Sigmoid colon (tissue), 7 donors: ENCODE results near the gene DCDC2C. TPM values are rescaled to one million over a fixed set of nuclear protein-coding genes. Genes with fewer than 3 reads are reported as not detected.

Source experiments
- DNase-seq: peaks from one replicate; pipeline ENCODE4 v3.0.0-alpha.2; 2019
- H3K27ac ChIP-seq, 4 donors: fragments of 200-600 bp; sonication (generic); one replicate each; pipeline ENCODE4 v1.5.1; 2016 to 2019; ENCODE audit warnings: mild to moderate bottlenecking in 1 of 4
- H3K27me3 ChIP-seq, 3 donors: fragments of 200-600 bp; sonication (generic); one replicate each; pipeline ENCODE4 v1.5.1; 2019; ENCODE audit warnings: mild to moderate bottlenecking in 1 of 3
- H3K36me3 ChIP-seq, 4 donors: fragments of 200-600 bp; sonication (generic); one replicate each; pipeline ENCODE4 v1.5.1; 2016 to 2019
- H3K4me1 ChIP-seq, 4 donors: fragments of 200-600 bp; sonication (generic); one replicate each; pipeline ENCODE4 v1.5.1; 2017 to 2019
- H3K4me3 ChIP-seq, 4 donors: fragments of 200-600 bp; sonication (generic); one replicate each; pipeline ENCODE4 v1.5.1; 2017 to 2019; ENCODE audit warnings: mild to moderate bottlenecking in 2 of 4, moderate library complexity in 1 of 4
- H3K9me3 ChIP-seq, 4 donors: fragments of 200-600 bp in 3 of 4; sonication (generic) in 3 of 4; one replicate each; pipeline versions ENCODE4 v1.5.1 to v1.6.1; 2013 to 2019
- EP300 ChIP-seq, 4 donors: sonication (generic); formaldehyde crosslinking; IDR thresholded peaks; one replicate each; pipeline ENCODE4 v1.6.1; 2017; ENCODE audit warnings: antibody characterized with exemption in 4 of 4
- POLR2A ChIP-seq, 2 donors: fragments of 450-650 bp; IDR thresholded peaks; one replicate each; pipeline ENCODE4 v1.6.1; 2016; ENCODE audit warnings: antibody characterized with exemption in 2 of 2, mild to moderate bottlenecking in 2 of 2, moderate library complexity in 2 of 2
- POLR2AphosphoS5 ChIP-seq, 4 donors: sonication (generic); formaldehyde crosslinking; IDR thresholded peaks; one replicate each; pipeline ENCODE4 v1.6.1; 2017; ENCODE audit warnings: antibody characterized with exemption in 4 of 4
- WGBS, 2 donors: extraction: QIAGEN DNeasy Blood & Tissue Kit; methylation state at CpG; one replicate each; pipeline ENCODE4 v1.1.7; 2013; 5-methylcytosine and 5-hydroxymethylcytosine counted together
- intact Hi-C: fragments of 100-400 bp; cut with DNase I; formaldehyde crosslinking; loops from one replicate; pipeline ENCODE4 v1.15.1; 2023
- polyA plus RNA-seq, 3 donors: library from polyadenylated mRNA; stranded (reverse); fragments of 200-250 nt; gene quantifications; one replicate each; pipeline ENCODE4 v1.2.3, GENCODE V29; 2013
- total RNA-seq, 4 donors: library from RNA; depleted of rRNA; stranded (reverse); fragments of >200 nt; gene quantifications; one replicate each; pipeline ENCODE4 v1.1.0, GENCODE V29; 2016
- TF ChIP-seq, protein P1 (sequence below), 4 experiments: fragments of 450-650 bp in 3 of 4; fragments of 200-600 bp in 1 of 4; IDR thresholded peaks; one replicate each; pipeline ENCODE4 v1.5.1; 2016 to 2019; ENCODE audit warnings: antibody characterized with exemption in 4 of 4, mild to moderate bottlenecking in 3 of 4, moderate library complexity in 2 of 4
- donor health status: healthy with polysubstance abuse.
- donor health status: Bipolar disorder and iron deficiency.
- donor health status: healthy.

Gene DCDC2C
- total and polyA plus RNA-seq, 7 donors, result 0.33 TPM; not detected in 6

DNA sequence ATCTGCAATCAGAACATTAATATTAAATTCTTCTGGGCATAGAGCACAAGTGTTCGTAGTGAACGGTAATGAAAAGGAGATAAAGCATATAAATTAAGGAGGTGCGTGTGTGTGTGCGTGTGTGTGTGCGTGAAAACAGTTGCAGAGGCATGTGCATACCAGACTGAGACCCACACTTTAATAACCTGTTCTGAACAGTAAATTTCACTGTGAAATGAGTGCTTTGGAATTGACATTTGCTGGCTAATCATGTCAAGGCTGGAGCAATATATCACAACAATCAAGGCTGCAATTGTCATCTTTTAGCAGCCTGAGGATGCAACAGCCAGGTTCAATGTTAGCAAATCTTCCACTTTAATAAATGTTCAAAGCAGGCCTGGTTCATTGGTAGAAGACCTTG is 57.9 kb downstream of the DCDC2C start:
- TF ChIP-seq POLR2AphosphoS5 (IDR thresholded peaks at IDR 0.05) (no peak), POLR2A (IDR thresholded peaks at IDR 0.05) (no peak), EP300 (IDR thresholded peaks at IDR 0.05) (no peak)
- TF ChIP-seq, protein P1, sequence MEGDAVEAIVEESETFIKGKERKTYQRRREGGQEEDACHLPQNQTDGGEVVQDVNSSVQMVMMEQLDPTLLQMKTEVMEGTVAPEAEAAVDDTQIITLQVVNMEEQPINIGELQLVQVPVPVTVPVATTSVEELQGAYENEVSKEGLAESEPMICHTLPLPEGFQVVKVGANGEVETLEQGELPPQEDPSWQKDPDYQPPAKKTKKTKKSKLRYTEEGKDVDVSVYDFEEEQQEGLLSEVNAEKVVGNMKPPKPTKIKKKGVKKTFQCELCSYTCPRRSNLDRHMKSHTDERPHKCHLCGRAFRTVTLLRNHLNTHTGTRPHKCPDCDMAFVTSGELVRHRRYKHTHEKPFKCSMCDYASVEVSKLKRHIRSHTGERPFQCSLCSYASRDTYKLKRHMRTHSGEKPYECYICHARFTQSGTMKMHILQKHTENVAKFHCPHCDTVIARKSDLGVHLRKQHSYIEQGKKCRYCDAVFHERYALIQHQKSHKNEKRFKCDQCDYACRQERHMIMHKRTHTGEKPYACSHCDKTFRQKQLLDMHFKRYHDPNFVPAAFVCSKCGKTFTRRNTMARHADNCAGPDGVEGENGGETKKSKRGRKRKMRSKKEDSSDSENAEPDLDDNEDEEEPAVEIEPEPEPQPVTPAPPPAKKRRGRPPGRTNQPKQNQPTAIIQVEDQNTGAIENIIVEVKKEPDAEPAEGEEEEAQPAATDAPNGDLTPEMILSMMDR (IDR thresholded peaks at IDR 0.05), result no peak
- intact Hi-C loops, result no loop called here
- Histone ChIP-seq H3K4me3 (no peak overlapping the region), H3K36me3 (no peaks in the 10 kb centered on the region), H3K4me1 (no peaks in the 10 kb centered on the region), H3K27me3 (no peaks in the 10 kb centered on the region), H3K9me3 (no peaks in the 10 kb centered on the region), H3K27ac (no peak overlapping the region)
- DNase-seq, result no peak
- WGBS, 2 donors, result 94 to 95% methylated on average over 5 of the region's 5 CpGs

DNA sequence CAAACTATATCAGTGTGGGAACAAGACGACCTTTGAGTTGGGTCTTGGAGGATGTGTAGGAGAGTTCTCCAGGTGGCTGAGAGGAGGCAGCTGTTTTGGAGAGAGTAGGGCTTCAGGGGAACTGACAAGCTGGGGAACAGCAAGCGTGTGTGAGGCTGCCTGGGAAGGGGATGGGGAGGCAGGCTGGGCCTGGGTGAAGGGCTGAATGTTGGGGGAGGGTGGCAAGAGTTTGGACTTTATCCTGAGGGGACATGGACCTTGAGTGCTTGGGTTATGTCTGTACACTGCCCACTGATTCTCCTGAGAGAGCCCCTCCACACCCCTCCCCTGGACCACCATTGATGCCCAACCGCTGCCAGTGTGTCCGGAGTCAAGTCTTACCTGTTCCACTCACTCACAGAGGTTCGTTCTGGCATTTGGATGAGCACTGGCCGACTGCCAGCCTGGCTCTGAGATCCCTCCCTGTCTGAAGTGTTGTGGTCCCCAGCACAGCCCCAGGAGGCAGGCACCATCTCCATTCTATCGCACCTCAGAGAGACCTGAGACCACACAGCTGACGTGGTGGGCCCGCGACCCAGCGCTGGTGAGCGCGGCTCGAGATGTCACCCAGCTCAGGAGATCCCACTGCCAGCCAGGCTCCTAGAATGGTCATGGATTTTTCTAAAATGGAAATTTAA is 59.5 kb downstream of the DCDC2C start:
- H3K27ac ChIP-seq, result no peak overlapping the region
- no peaks in the 10 kb centered on the region for H3K36me3 ChIP-seq
- H3K4me1 ChIP-seq, result no peaks in the 10 kb centered on the region
- no peaks in the 10 kb centered on the region for H3K9me3 ChIP-seq
- intact Hi-C loops, result no loop called here
- H3K27me3 ChIP-seq, result no peaks in the 10 kb centered on the region
- 80 to 94% methylated on average over 14 of the region's 14 CpGs for WGBS, 2 donors
- no peak for DNase-seq
- TF ChIP-seq POLR2AphosphoS5 (IDR thresholded peaks at IDR 0.05) (no peak), POLR2A (IDR thresholded peaks at IDR 0.05) (no peak), EP300 (IDR thresholded peaks at IDR 0.05) (no peak)
- TF ChIP-seq, protein P1 (IDR thresholded peaks at IDR 0.05), result no peak
- H3K4me3 ChIP-seq, result no peak overlapping the region

DNA sequence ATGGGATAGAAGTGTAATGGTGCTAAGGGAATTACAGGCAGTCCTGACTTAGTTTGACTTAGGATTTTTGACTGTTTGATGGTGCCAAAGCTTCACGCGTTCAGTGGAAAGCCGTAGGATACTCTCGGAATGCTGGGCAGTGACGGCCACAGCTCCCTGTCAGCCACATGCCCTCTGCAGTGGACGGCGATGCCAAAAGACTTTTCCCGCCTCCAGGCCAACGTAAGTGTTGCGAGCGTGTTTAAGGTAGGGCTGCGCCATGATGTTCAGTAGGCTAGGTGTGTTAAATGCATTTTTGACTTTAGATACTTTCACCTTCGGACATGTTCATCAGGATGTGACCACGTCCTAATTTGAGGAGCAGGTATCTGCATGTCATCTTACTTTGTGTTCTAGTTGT is 63.4 kb downstream of the DCDC2C start:
- Histone ChIP-seq H3K4me1 (no peaks in the 10 kb centered on the region), H3K36me3 (no peaks in the 10 kb centered on the region), H3K27ac (no peak overlapping the region), H3K4me3 (no peak overlapping the region), H3K27me3 (no peaks in the 10 kb centered on the region), H3K9me3 (no peaks in the 10 kb centered on the region)
- no peak for DNase-seq
- no peak for TF ChIP-seq POLR2A (IDR thresholded peaks at IDR 0.05)
- no peak for TF ChIP-seq POLR2AphosphoS5 (IDR thresholded peaks at IDR 0.05)
- no peak for TF ChIP-seq EP300 (IDR thresholded peaks at IDR 0.05)
- TF ChIP-seq, protein P1 (IDR thresholded peaks at IDR 0.05), result no peak
- intact Hi-C loops, result no loop called here
- 86 to 92% methylated on average over 14 of the region's 14 CpGs for WGBS, 2 donors

DNA sequence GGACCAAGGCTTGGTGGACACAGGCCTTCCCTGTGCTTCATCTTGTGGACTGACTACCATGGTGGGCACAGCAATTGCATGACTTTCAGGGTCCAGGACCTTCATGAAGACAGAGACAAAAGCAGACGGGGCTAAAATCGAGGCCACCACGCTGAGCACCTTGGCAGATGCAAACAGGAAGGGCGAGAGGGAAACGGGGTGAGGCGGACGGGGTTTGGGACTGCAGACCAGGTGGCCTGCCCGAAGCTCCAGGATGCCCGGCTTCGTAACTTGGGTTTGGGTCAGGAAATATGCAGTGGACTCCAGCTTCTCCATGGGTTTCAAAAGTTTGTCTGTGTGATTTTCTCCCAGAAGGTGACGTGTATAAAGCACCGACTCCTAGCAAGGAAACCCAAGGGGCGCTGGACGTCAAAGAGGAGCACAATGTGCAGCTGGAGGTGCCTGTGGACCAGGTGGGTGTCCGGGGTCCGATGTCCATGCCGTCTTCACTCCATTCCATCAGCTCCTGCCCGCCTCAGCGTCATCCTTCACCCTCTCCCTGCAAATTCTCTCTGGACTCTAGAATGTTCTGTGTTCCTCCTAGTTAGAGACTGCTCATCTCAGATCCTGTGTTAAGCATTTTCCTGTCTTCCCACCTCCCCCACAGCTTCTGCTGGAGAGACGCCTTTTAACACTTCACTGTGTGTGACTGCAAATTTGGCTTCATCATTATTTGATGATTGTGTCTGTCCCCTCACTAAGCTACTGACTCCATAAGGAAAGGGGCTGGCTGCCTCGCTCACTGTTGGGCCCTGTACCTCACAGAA is 65.8 kb downstream of the DCDC2C start:
- no peak overlapping the region for H3K27ac ChIP-seq
- peaks cover 0 to under 1% (median 0%) of the 10 kb centered on the region in 3 donors for H3K27me3 ChIP-seq
- no peaks in the 10 kb centered on the region for H3K4me1 ChIP-seq
- H3K36me3 ChIP-seq, result no peaks in the 10 kb centered on the region
- no peak overlapping the region for H3K4me3 ChIP-seq
- no peaks in the 10 kb centered on the region for H3K9me3 ChIP-seq
- WGBS, 2 donors, result 91 to 92% methylated on average over 21 of the region's 21 CpGs
- DNase-seq, result no peak
- TF ChIP-seq POLR2AphosphoS5 (IDR thresholded peaks at IDR 0.05) (no peak), EP300 (IDR thresholded peaks at IDR 0.05) (no peak), POLR2A (IDR thresholded peaks at IDR 0.05) (no peak)
- TF ChIP-seq, protein P1 (IDR thresholded peaks at IDR 0.05), result no peak
- intact Hi-C loops, result no loop called here
